ENCODE results near the gene SRRM5. TPM values are rescaled to one million over a fixed set of nuclear protein-coding genes. Genes with fewer than 3 reads are reported as not detected.

SRRM5 gene
- total and polyA plus RNA-seq, 2 of the 13 experiments (the other 11 are each of a cell fraction or from before 2014, with no cell fraction given) = 0.11 to 0.16 TPM

DNA sequence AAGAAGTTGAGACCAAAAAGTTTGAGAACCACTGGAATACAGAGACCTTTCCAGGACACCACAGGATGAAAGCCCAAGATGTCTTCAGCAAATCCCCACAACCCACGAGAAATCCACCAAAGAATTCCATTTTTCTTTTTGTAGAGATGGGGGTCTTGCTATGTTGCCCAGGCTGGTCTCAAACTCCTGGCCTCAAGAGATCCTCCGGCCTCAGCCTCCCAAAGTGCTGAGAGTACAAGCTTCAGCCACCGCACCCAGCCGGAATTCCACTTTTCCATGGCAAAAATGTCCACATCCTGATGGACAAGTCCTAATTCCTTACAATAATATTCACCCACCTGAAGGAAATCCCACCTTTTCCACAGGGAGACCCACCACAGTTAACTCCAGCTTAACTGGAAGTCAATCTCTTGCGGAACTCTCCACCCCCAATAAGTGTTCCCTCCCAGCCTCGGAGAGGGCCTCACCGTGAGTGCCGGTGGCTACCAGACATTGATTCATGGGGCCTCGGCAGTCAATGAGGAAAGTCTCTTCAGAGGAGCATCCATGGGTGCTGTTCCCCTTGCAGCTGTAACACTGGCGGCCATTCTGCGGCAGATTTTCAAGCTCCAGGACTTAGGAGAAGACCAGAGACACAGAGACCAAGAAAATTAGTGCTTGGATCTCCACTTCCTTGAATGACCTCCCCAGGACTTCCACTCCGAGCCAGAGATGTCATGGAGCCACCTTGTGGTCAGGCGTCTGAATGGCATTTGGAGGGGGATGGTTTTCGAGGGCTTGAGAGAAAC is 40.1 kb downstream of the SRRM5 start (continued):
- TF ChIP-seq, protein P1, sequence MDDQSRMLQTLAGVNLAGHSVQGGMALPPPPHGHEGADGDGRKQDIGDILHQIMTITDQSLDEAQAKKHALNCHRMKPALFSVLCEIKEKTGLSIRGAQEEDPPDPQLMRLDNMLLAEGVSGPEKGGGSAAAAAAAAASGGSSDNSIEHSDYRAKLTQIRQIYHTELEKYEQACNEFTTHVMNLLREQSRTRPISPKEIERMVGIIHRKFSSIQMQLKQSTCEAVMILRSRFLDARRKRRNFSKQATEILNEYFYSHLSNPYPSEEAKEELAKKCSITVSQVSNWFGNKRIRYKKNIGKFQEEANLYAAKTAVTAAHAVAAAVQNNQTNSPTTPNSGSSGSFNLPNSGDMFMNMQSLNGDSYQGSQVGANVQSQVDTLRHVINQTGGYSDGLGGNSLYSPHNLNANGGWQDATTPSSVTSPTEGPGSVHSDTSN (CRISPR knock-in tag; IDR thresholded peaks at IDR 0.05; ENCODE audit: borderline replicate concordance) = no peak
- TF ChIP-seq NFYC (CRISPR knock-in tag; IDR thresholded peaks at IDR 0.05) (no peak), KAT8 (CRISPR knock-in tag; IDR thresholded peaks at IDR 0.05) (peak; percentile 56; the same call in 1 of the 2 replicates), SATB2 (CRISPR knock-in tag; IDR thresholded peaks at IDR 0.05) (no peak), ZNF263 (CRISPR knock-in tag; IDR thresholded peaks at IDR 0.05) (0 out of 2 replicates have a peak, but pooled peaks have one; percentile 30), ZNF792 (CRISPR knock-in tag; IDR thresholded peaks at IDR 0.05) (no peak), ZNF782 (CRISPR knock-in tag; IDR thresholded peaks at IDR 0.05; ENCODE audit: borderline replicate concordance) (no peak), ZNF383 (CRISPR knock-in tag; IDR thresholded peaks at IDR 0.05; ENCODE audit: borderline replicate concordance) (0 out of 2 replicates have a peak, but pooled peaks have one; percentile 44), ZC3H13 (CRISPR knock-in tag; IDR thresholded peaks at IDR 0.05) (no peak), U2AF2 (IDR thresholded peaks at IDR 0.05; ENCODE audit: low read depth, low read length) (no peak), ZNF83 (CRISPR knock-in tag; IDR thresholded peaks at IDR 0.05; ENCODE audit: borderline replicate concordance) (no peak), KLF15 (CRISPR knock-in tag; IDR thresholded peaks at IDR 0.05; ENCODE audit: borderline replicate concordance) (no peak), FLYWCH1 (CRISPR knock-in tag; IDR thresholded peaks at IDR 0.05) (no peak), ZNF616 (CRISPR knock-in tag; IDR thresholded peaks at IDR 0.05; ENCODE audit: low read depth) (no peak), ELF4 (CRISPR knock-in tag; IDR thresholded peaks at IDR 0.05; ENCODE audit: borderline replicate concordance) (peak; percentile 33; the same call in 1 of the 2 replicates)
- TF ChIP-seq, protein P2, sequence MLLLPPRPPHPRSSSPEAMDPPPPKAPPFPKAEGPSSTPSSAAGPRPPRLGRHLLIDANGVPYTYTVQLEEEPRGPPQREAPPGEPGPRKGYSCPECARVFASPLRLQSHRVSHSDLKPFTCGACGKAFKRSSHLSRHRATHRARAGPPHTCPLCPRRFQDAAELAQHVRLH (CRISPR knock-in tag; IDR thresholded peaks at IDR 0.05; ENCODE audit: borderline replicate concordance, low read depth) = peak; percentile 69; the same call in 1 of the 2 replicates
- TF ChIP-seq, protein P3, sequence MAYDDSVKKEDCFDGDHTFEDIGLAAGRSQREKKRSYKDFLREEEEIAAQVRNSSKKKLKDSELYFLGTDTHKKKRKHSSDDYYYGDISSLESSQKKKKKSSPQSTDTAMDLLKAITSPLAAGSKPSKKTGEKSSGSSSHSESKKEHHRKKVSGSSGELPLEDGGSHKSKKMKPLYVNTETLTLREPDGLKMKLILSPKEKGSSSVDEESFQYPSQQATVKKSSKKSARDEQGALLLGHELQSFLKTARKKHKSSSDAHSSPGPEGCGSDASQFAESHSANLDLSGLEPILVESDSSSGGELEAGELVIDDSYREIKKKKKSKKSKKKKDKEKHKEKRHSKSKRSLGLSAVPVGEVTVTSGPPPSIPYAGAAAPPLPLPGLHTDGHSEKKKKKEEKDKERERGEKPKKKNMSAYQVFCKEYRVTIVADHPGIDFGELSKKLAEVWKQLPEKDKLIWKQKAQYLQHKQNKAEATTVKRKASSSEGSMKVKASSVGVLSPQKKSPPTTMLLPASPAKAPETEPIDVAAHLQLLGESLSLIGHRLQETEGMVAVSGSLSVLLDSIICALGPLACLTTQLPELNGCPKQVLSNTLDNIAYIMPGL (CRISPR knock-in tag; IDR thresholded peaks at IDR 0.05; ENCODE audit: borderline replicate concordance in 1 of 2, low read depth in 1 of 2) = peak; percentile 81 to 84; a peak in 3 of 4 replicates
- TF ChIP-seq, protein P4, sequence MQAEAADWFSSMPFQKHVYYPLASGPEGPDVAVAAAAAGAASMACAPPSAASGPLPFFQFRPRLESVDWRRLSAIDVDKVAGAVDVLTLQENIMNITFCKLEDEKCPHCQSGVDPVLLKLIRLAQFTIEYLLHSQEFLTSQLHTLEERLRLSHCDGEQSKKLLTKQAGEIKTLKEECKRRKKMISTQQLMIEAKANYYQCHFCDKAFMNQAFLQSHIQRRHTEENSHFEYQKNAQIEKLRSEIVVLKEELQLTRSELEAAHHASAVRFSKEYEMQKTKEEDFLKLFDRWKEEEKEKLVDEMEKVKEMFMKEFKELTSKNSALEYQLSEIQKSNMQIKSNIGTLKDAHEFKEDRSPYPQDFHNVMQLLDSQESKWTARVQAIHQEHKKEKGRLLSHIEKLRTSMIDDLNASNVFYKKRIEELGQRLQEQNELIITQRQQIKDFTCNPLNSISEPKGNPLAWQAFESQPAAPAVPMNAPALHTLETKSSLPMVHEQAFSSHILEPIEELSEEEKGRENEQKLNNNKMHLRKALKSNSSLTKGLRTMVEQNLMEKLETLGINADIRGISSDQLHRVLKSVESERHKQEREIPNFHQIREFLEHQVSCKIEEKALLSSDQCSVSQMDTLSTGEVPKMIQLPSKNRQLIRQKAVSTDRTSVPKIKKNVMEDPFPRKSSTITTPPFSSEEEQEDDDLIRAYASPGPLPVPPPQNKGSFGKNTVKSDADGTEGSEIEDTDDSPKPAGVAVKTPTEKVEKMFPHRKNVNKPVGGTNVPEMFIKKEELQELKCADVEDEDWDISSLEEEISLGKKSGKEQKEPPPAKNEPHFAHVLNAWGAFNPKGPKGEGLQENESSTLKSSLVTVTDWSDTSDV (CRISPR knock-in tag; IDR thresholded peaks at IDR 0.05) = no peak
- TF ChIP-seq, protein P5, sequence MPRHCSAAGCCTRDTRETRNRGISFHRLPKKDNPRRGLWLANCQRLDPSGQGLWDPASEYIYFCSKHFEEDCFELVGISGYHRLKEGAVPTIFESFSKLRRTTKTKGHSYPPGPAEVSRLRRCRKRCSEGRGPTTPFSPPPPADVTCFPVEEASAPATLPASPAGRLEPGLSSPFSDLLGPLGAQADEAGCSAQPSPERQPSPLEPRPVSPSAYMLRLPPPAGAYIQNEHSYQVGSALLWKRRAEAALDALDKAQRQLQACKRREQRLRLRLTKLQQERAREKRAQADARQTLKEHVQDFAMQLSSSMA (CRISPR knock-in tag; IDR thresholded peaks at IDR 0.05) = no peak
- TF ChIP-seq, protein P6, sequence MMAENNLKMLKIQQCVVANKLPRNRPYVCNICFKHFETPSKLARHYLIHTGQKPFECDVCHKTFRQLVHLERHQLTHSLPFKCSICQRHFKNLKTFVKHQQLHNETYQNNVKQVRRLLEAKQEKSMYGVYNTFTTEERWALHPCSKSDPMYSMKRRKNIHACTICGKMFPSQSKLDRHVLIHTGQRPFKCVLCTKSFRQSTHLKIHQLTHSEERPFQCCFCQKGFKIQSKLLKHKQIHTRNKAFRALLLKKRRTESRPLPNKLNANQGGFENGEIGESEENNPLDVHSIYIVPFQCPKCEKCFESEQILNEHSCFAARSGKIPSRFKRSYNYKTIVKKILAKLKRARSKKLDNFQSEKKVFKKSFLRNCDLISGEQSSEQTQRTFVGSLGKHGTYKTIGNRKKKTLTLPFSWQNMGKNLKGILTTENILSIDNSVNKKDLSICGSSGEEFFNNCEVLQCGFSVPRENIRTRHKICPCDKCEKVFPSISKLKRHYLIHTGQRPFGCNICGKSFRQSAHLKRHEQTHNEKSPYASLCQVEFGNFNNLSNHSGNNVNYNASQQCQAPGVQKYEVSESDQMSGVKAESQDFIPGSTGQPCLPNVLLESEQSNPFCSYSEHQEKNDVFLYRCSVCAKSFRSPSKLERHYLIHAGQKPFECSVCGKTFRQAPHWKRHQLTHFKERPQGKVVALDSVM (CRISPR knock-in tag; IDR thresholded peaks at IDR 0.05) = peak; percentile 97

Data from HepG2 (cell line).